Measurements from ENCODE around the gene CSMD2. TPM values are rescaled to one million over a fixed set of nuclear protein-coding genes. Genes with fewer than 3 reads are reported as not detected.
"Not testable (repeated sequence)": the region's sequence is repeated elsewhere in the genome, so short reads cannot be mapped to it uniquely, and the experiment has no call there.

Gene CSMD2
- total RNA-seq, 1 donor from 2014 or later = not detected

DNA sequence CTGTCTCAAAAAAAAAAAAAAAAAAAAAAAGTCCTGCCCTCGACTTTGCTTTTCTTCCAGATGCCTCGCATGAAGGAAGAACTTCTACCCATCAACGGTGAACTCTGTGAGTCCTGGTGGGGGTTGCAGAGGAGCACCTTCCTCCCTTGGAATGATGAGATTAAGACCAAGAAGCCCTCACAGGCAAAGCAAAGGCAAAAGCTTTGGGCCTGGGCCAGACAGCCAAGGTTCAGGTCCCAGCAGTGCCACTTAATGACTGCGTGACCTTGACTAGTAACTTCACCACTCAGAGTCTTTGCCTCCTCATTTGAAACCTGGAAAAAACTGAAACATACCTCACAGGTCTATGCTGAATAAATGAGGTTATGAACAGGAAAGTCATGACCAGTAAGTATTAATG, 637.1 kb downstream of the CSMD2 start:
- intact Hi-C loops (cut with micrococcal nuclease) = no loop called here
- H3K4me3 Mint-ChIP-seq = no peak overlapping the region
- H3K9me3 Mint-ChIP-seq = no peaks in the 10 kb centered on the region
- H3K36me3 Mint-ChIP-seq (ENCODE audit: low read depth) = no peaks in the 10 kb centered on the region
- H3K4me1 Mint-ChIP-seq = no peaks in the 10 kb centered on the region
- DNase-seq = no peak
- no peak overlapping the region for H3K27ac Mint-ChIP-seq
- peaks cover 10% of the 10 kb centered on the region for H3K27me3 Mint-ChIP-seq

DNA sequence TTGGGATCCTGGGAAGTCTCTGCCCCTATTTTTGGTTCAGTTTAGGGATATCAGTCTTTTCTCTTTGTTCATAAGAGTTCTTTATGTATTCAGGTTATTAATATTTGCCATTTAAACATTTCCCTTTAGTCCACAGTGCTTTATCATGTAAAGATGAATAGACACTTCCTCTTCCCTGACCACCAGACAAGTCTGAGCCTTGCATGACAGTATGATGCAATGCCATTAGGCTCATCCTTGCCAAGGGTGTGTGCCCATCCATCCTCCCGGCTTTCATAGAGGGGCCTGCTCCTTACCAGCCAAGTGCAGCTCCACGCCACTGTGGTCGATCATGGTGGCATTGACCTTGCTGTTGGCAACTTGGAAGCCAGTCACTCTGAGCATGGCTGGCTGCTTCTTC, 640.4 kb downstream of the CSMD2 start:
- H3K36me3 Mint-ChIP-seq (ENCODE audit: low read depth) = no peaks in the 10 kb centered on the region
- H3K4me1 Mint-ChIP-seq = no peaks in the 10 kb centered on the region
- H3K4me3 Mint-ChIP-seq = no peak overlapping the region
- H3K9me3 Mint-ChIP-seq = no peaks in the 10 kb centered on the region
- no peak for DNase-seq
- H3K27me3 Mint-ChIP-seq = peaks cover 6% of the 10 kb centered on the region
- H3K27ac Mint-ChIP-seq = no peak overlapping the region
- intact Hi-C loops (cut with micrococcal nuclease) = no loop called here

DNA sequence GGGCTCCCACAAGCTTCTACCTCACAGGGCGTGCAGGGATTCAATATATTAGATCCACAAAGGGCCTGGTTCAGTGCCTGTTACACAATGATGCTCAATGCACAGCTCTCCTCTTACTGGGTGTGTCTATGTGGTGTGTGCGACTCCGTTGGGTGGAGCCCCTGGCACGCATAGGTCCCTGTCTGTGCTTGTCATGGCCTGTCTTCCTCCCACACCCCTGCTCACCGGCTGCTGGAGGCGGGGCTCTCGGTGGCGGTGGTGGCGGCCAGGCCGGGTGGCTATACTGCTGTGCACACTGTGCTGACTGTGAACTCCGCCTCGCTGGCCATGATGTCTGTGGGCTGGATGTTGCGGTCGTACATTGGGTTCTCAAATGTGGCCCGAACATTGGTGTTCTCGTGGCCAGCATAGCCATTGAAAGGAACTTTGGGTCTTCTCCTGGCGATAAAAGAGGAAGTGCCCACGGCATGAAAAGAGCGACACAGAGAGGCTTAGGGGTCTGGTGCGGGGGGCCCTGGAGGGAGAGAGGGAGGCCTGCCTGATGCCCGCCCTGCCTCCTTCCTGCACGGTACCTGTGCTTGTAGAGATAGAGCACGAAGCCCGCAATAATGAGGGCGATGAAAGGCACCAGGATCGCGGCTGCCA, 645.7 kb downstream of the CSMD2 start:
- intact Hi-C loops (cut with micrococcal nuclease) = no loop called here
- Mint-ChIP-seq H3K36me3 (ENCODE audit: low read depth) (no peaks in the 10 kb centered on the region), H3K9me3 (no peaks in the 10 kb centered on the region), H3K27ac (no peak overlapping the region), H3K4me1 (no peaks in the 10 kb centered on the region), H3K4me3 (no peak overlapping the region), H3K27me3 (peaks cover 2% of the 10 kb centered on the region)
- DNase-seq = no peak

DNA sequence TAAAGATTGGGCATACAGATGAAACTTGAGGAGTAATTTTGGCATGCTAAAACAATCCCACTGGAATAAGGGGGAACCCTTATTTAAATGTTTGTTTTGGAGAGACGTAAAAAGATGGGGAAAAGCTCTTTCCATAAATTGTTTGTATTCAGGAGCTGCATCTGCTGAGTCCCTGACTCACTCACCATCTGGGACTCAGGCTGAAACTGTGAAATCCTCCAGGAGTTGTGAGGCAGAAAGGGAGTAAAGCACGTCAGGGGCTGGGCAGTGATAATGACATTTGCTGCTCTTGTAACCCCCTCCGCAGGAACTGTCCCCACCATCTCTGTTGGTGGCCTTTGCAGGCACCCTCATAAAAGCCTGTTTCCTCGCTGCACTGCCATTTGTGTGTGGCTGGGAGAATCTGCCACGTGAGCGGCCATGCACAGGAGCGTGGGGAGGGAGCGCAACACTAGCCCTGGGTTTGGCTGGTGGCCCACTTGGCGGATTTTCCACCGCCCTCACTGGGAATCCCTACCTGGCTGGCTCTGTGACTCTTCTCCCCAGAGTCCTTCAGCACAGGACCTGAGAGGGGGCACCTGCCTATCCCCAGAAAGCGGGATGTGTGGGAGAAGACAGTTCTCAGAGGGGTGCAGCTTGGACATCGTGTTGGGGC, 647.3 kb downstream of the CSMD2 start:
- Mint-ChIP-seq H3K36me3 (ENCODE audit: low read depth) (no peaks in the 10 kb centered on the region), H3K9me3 (no peaks in the 10 kb centered on the region), H3K27ac (no peak overlapping the region), H3K27me3 (no peaks in the 10 kb centered on the region), H3K4me1 (no peaks in the 10 kb centered on the region), H3K4me3 (no peak overlapping the region)
- intact Hi-C loops (cut with micrococcal nuclease) = no loop called here
- DNase-seq = no peak

DNA sequence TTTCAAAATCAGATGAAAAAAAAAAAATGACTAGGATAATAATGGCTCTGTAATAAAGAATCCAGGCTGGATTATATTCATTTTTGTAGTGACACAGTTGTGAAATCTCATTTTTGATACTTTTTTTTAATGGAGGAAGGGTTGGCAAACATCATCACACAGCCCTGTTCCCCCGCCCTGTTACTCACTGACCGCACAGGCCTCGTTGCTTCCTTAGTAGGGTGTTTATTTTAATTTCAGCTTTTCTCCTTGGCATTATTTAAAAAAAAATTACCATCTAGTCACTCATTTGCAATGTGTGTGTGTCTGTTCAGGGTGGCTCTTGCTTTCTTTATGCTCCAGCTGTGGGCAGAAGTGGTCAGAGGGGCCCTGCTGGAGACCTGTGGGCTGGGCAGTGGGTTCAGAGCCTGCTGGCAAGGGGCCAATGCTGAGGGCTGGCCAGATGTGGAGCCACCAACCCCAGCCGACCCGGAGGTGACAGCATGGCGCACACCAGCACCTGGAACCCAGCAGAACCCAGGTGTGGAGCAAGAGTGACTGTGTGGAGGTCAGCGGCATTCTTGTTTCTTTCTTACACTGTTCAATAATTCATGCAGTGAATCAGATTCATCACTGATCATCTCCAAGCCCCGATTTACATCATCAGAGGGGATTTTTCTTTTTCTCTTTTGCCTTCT, 648.0 kb downstream of the CSMD2 start:
- Mint-ChIP-seq H3K27ac (no peak overlapping the region), H3K4me3 (no peak overlapping the region), H3K27me3 (no peaks in the 10 kb centered on the region), H3K36me3 (ENCODE audit: low read depth) (no peaks in the 10 kb centered on the region), H3K4me1 (no peaks in the 10 kb centered on the region), H3K9me3 (no peaks in the 10 kb centered on the region)
- intact Hi-C loops (cut with micrococcal nuclease) = no loop called here
- no peak for DNase-seq

DNA sequence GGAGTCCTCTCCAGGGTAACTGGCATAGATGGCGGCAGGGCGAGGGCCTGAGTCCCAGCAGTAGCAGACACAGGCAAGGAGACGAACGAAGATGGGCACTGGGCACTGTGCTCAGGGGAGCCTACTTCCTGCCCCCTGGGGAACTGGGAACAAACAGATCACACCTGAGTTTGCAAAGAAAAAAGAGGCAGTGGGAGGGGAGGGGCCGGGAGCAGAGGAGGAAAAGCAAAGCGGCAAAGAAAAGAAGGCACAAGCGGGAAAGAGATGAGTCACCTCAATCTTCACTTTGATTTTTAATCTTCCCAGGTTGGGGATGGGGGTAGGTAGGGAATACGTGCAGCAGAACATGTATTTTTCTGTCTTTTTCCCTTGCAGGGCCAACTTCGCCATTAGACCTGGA, 648.6 kb downstream of the CSMD2 start:
- no peaks in the 10 kb centered on the region for H3K27me3 Mint-ChIP-seq
- intact Hi-C loops (cut with micrococcal nuclease) = no loop called here
- H3K27ac Mint-ChIP-seq = no peak overlapping the region
- H3K36me3 Mint-ChIP-seq (ENCODE audit: low read depth) = no peaks in the 10 kb centered on the region
- H3K4me1 Mint-ChIP-seq = no peaks in the 10 kb centered on the region
- no peak overlapping the region for H3K4me3 Mint-ChIP-seq
- DNase-seq = no peak
- H3K9me3 Mint-ChIP-seq = no peaks in the 10 kb centered on the region

DNA sequence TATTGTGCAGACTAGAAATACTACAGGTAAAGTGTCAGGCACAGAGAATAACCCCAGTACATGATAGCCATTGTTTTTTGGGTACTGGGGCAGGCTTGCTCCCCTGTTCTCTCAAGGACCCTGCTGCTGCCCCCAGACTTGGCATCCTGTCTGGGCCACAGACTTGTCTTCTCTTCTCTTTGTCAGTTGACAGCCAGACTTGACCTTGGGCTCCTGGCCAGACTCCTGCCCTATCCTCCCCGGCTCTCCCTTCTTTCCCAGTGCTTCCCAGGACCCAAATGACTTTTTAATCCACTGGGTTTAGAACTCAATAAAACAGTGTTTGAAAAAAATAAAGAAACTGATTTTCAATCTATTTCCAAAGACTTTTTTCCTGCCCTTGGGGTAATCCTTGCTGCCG, 649.4 kb downstream of the CSMD2 start:
- H3K9me3 Mint-ChIP-seq = no peaks in the 10 kb centered on the region
- intact Hi-C loops (cut with micrococcal nuclease) = no loop called here
- H3K4me1 Mint-ChIP-seq = no peaks in the 10 kb centered on the region

DNA sequence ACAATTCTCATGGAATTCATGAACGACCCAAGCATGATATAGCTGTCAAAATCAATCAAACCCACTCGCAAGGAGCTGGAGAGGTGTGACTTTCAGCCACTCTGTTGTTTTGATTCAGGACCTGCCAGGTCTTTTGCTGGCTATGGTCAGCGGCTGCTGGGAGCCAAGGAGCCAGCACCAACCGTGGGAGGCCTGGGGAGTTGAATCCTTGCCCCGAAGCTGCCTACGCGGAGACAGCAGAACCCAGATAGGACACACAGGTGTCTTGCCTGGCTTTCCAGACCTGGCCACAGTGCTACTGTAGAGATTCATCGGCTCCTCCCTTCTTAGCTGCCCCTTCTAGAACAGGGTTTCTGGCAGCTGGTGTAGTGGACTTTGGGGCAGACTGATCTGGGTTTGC, 649.9 kb downstream of the CSMD2 start:
- intact Hi-C loops (cut with micrococcal nuclease) = no loop called here
- H3K27me3 Mint-ChIP-seq = no peaks in the 10 kb centered on the region
- no peaks in the 10 kb centered on the region for H3K4me1 Mint-ChIP-seq
- DNase-seq = no peak
- H3K9me3 Mint-ChIP-seq = no peaks in the 10 kb centered on the region
- H3K4me3 Mint-ChIP-seq = no peak overlapping the region
- H3K27ac Mint-ChIP-seq = no peak overlapping the region
- no peaks in the 10 kb centered on the region for H3K36me3 Mint-ChIP-seq (ENCODE audit: low read depth)

More for the DNA sequence above, 649.4 kb downstream of the CSMD2 start:
- Mint-ChIP-seq H3K27me3 (no peaks in the 10 kb centered on the region), H3K36me3 (ENCODE audit: low read depth) (no peaks in the 10 kb centered on the region), H3K27ac (no peak overlapping the region), H3K4me3 (no peak overlapping the region)
- DNase-seq = no peak

DNA sequence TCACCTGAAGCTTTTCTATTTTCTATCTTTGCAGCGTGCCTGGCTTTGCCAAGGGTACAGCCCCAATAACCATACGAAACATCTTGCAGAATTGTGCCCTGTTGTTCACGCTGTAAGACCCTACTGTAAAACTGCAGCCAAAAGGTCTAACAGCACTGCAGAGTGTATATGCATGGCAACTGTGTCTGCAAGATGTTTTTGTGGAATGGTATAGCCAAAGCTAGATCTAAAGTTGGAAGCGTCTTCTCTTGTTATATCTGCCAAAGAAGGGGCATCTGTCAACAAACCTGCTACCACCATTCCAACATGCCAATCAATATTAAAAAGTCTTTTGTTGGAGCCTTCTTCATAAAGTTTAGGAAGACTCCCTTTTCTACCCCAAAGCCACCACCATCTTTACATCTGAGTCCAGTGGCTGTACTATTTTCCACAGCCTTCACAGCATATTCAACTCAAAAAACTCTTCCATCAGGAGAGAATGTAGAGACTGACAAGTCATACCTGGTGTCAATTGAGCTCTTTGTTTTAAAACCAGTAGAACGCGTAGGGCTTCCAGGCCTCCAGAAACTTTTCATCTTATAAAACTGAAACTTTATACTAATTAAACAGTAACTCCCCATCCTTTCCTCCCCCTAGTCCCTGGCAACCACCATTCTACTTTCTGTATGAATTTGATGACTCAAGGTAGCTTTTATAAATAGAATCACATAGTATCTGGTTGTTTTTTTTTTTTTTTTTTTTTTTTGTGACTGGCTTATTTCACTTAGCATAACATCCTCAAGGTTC, 652.6 kb downstream of the CSMD2 start:
- H3K27me3 Mint-ChIP-seq = no peaks in the 10 kb centered on the region
- no peaks in the 10 kb centered on the region for H3K36me3 Mint-ChIP-seq (ENCODE audit: low read depth)
- no peak overlapping the region for H3K27ac Mint-ChIP-seq
- intact Hi-C loops (cut with micrococcal nuclease) = no loop called here
- H3K4me3 Mint-ChIP-seq = no peak overlapping the region
- peaks cover 3% of the 10 kb centered on the region for H3K9me3 Mint-ChIP-seq
- no peaks in the 10 kb centered on the region for H3K4me1 Mint-ChIP-seq
- DNase-seq = no peak

DNA sequence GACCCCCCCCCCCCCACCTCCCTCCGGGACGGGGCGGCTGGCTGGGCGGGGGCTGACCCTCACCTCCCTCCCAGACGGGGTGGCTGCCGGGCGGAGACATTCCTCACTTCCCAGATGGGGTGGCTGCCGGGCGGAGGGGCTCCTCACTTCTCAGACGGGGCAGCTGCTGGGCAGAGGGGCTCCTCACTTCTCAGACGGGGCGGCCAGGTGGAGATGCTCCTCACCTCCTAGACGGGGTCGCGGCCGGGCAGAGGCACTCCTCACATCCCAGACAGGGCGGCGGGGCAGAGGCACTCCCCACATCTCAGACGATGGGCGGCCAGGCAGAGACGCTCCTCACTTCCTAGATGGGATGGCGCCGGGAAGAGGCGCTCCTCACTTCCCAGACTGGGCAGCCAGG, 655.8 kb downstream of the CSMD2 start:
- H3K27me3 Mint-ChIP-seq; DNase-seq; H3K27ac Mint-ChIP-seq; H3K36me3 Mint-ChIP-seq (ENCODE audit: low read depth); H3K4me3 Mint-ChIP-seq; H3K4me1 Mint-ChIP-seq; intact Hi-C loops (cut with micrococcal nuclease); H3K9me3 Mint-ChIP-seq: not testable (repeated sequence)

DNA sequence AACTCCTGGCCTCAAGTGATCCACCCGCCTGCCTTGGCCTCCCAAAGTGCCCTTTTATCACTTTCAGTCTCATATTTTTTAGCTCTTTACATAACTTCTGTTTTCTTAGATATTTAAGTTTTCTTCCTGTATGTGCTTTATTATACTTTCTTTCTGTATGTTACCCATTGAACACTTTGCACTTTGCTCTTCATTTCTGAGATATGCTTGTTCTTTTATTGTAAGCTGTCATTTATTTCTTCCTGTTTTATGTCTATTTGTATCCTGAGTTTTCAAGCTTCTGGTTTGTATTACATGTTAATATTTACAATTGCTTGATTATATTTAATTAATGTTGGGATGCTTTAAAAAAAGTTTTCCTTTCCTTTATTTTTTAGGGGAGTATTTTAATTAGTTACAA, 656.9 kb downstream of the CSMD2 start:
- Mint-ChIP-seq H3K4me3 (no peak overlapping the region), H3K27ac (no peak overlapping the region), H3K4me1 (no peaks in the 10 kb centered on the region), H3K27me3 (peaks cover 2% of the 10 kb centered on the region), H3K36me3 (ENCODE audit: low read depth) (no peaks in the 10 kb centered on the region), H3K9me3 (peaks cover 3% of the 10 kb centered on the region)
- intact Hi-C loops (cut with micrococcal nuclease) = no loop called here
- no peak for DNase-seq

DNA sequence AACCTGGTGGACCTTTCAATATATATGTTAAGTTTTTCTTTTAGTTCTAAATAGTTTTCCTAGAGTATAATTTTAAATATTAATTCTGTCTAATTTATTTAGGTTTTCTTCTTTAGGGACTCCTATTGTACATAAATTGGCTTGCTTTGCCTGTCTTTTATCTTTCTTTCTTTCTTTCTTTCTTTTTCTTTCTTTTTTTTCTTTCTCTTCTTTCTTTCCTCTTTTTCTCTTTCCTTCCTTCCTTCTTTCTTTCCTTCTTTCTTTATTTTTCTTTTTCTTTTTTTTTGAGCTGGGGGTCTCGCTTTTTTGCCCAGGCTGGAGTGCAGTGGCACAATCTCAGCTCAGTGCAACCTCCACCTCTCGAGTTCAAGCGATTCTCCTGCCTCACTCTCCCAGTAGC, 657.4 kb downstream of the CSMD2 start:
- peaks cover 2% of the 10 kb centered on the region for H3K27me3 Mint-ChIP-seq
- intact Hi-C loops (cut with micrococcal nuclease) = no loop called here
- no peaks in the 10 kb centered on the region for H3K4me1 Mint-ChIP-seq
- H3K36me3 Mint-ChIP-seq (ENCODE audit: low read depth) = no peaks in the 10 kb centered on the region
- no peak overlapping the region for H3K4me3 Mint-ChIP-seq
- no peak for DNase-seq
- no peak overlapping the region for H3K27ac Mint-ChIP-seq
- peaks cover 4% of the 10 kb centered on the region for H3K9me3 Mint-ChIP-seq

DNA sequence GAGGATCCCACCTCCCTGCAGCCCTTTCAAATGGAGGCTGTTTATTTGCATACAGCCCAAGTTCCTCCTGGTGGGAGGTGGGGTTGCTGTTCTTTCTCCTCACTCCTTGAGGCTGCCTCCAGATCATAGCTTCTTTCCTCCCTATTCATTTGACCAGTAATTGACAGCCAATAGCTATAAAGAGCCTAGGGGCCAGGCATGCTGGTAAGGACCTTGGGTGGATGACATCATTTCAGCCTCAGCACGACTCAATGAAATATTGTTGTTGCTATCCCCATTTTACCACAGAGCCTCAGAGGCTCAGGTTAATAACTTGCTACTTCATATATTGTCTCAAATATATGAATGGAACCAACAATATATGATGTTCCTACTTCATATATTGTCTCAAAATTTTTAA, 661.5 kb downstream of the CSMD2 start:
- H3K36me3 Mint-ChIP-seq (ENCODE audit: low read depth) = no peaks in the 10 kb centered on the region
- DNase-seq = no peak
- H3K4me1 Mint-ChIP-seq = no peaks in the 10 kb centered on the region
- peaks cover 19% of the 10 kb centered on the region for H3K9me3 Mint-ChIP-seq
- no peak overlapping the region for H3K27ac Mint-ChIP-seq
- peaks cover 2% of the 10 kb centered on the region for H3K27me3 Mint-ChIP-seq
- H3K4me3 Mint-ChIP-seq = no peak overlapping the region
- intact Hi-C loops (cut with micrococcal nuclease) = no loop called here

DNA sequence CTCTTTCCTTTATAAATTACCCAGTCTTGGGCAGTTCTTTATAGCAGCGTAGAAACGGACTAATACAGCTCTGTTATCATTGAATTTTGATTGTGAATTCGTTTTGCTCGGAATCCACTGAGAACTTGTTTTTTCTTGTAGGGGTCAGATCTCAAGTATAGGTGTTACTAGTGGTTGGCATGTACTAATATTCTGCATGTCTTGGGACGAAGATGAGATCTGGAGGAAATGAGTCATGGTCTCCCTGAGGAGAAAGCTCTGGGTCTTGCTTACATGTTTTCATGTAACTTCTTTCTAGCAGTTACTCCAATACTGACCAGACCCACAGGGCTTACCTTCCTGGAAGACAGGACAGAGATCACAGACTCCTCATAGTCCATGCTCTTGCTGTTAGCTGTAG, 662.3 kb downstream of the CSMD2 start:
- Mint-ChIP-seq H3K27me3 (peaks cover 2% of the 10 kb centered on the region), H3K9me3 (peaks cover 22% of the 10 kb centered on the region), H3K27ac (no peak overlapping the region), H3K4me3 (no peak overlapping the region), H3K4me1 (no peaks in the 10 kb centered on the region), H3K36me3 (ENCODE audit: low read depth) (peaks cover under 1% of the 10 kb centered on the region)
- intact Hi-C loops (cut with micrococcal nuclease) = no loop called here
- no peak for DNase-seq
